ENCODE measurements around the gene GALC.

GRCh38 chr14:87975636-87976035 is 17.3 kb downstream of the GALC start:
- TF ChIP-seq CTCF (IDR thresholded peaks at IDR 0.05; ENCODE audit: borderline replicate concordance, extremely low read depth, low read length, poor library complexity, severe bottlenecking) (no peak), EZH2 (IDR thresholded peaks at IDR 0.05; ENCODE audit: borderline replicate concordance, low read depth, low read length, severe bottlenecking) (no peak)

Data from DND-41 (cell line).